Breast epithelium (tissue), 3 donors: ENCODE data around the gene DST.

Experiments used
- CTCF ChIP-seq, 3 donors: fragments of 450-650 bp; IDR thresholded peaks; one replicate each; pipeline ENCODE4 v1.5.1; 2016 to 2017; ENCODE audit warnings: antibody characterized with exemption in 3 of 3, mild to moderate bottlenecking in 3 of 3, moderate library complexity in 3 of 3
- POLR2AphosphoS5 ChIP-seq, 3 donors: sonication (generic); formaldehyde crosslinking; IDR thresholded peaks; one replicate each; pipeline ENCODE4 v1.6.1; 2017; ENCODE audit warnings: antibody characterized with exemption in 3 of 3

GRCh38 chr6:56432194-56432593 lies 210.5 kb downstream of the DST start:
- TF ChIP-seq CTCF (IDR thresholded peaks at IDR 0.05) (no peak), POLR2AphosphoS5 (IDR thresholded peaks at IDR 0.05) (no peak)
